ENCODE measurements around the gene CUX1.
"Not testable (repeated sequence)": the region's sequence is repeated elsewhere in the genome, so short reads cannot be mapped to it uniquely, and the experiment has no call there.

CUX1 gene

GRCh38 chr7:101803203-101804087, 14.0 kb upstream of the CUX1 start:
- DNase-seq: no peak

GRCh38 chr7:101804088-101804963, 13.1 kb upstream of the CUX1 start:
- peak in 1 of 2 donors; percentile 9 for DNase-seq

GRCh38 chr7:101804967-101805366, 12.5 kb upstream of the CUX1 start:
- peak in 1 of 2 donors; percentile 5 for DNase-seq

GRCh38 chr7:101812595-101812994, 4.8 kb upstream of the CUX1 start:
- no peak for DNase-seq

- DNase-seq: no peak
Observed at GRCh38 chr7:101813402-101814019, 3.9 kb upstream of the CUX1 start.

- peak; percentile 42 to 43 for DNase-seq
Observed at GRCh38 chr7:101814081-101814990, 3.1 kb upstream of the CUX1 start.

GRCh38 chr7:101814991-101815825, 2.2 kb upstream of the CUX1 start:
- DNase-seq: peak; percentile 60

- DNase-seq: peak; percentile 62 to 69
Observed at GRCh38 chr7:101815826-101816594, 1.4 kb upstream of the CUX1 start.

- DNase-seq: peak; percentile 9 to 20
Observed at GRCh38 chr7:101816595-101817470, 593 bp upstream of the CUX1 start.

GRCh38 chr7:101818287-101819071, 1.1 kb downstream of the CUX1 start:
- no peak for DNase-seq

- no peak for DNase-seq
Observed at GRCh38 chr7:101819183-101819582, 1.8 kb downstream of the CUX1 start.

GRCh38 chr7:101819913-101820522, 2.6 kb downstream of the CUX1 start:
- no peak for DNase-seq

GRCh38 chr7:101820703-101821102, 3.3 kb downstream of the CUX1 start:
- no peak for DNase-seq

- DNase-seq: not testable (repeated sequence)
Observed at GRCh38 chr7:101822632-101823031, 5.2 kb downstream of the CUX1 start.

- no peak for DNase-seq
Observed at GRCh38 chr7:101823096-101823495, 5.7 kb downstream of the CUX1 start.

GRCh38 chr7:101823596-101823995, 6.2 kb downstream of the CUX1 start:
- DNase-seq: no peak

GRCh38 chr7:101824440-101824839, 7.0 kb downstream of the CUX1 start:
- DNase-seq: no peak

Measured in activated CD4-positive, alpha-beta T cell treated with anti-CD3 and anti-CD28 coated beads for 4 hours (primary cell).